Measurements from ENCODE around the gene MGAT3.

The MGAT3 gene

GRCh38 chr22:39527481-39527961, 70.7 kb downstream of the MGAT3 start:
- Histone ChIP-seq H3K36me3 (ENCODE audit: control insufficient read depth, insufficient read depth, low read length) (peaks cover 24% of the 10 kb centered on the region), H3K27me3 (ENCODE audit: control insufficient read depth, insufficient read depth, low read length, poor library complexity, severe bottlenecking) (no peaks in the 10 kb centered on the region), H3K4me1 (ENCODE audit: control insufficient read depth, insufficient read depth, low read length) (peaks cover 28% of the 10 kb centered on the region), H3K4me3 (ENCODE audit: insufficient read depth, low read depth, low read length) (no peak overlapping the region), H3K27ac (ENCODE audit: insufficient read depth, low read depth, low read length, poor library complexity, severe bottlenecking) (no peak overlapping the region), H3K9me3 (ENCODE audit: control insufficient read depth, low read length) (no peaks in the 10 kb centered on the region)
- WGBS, 2 experiments: 87 to 88% methylated on average over 6 of the region's 6 CpGs

DNA sequence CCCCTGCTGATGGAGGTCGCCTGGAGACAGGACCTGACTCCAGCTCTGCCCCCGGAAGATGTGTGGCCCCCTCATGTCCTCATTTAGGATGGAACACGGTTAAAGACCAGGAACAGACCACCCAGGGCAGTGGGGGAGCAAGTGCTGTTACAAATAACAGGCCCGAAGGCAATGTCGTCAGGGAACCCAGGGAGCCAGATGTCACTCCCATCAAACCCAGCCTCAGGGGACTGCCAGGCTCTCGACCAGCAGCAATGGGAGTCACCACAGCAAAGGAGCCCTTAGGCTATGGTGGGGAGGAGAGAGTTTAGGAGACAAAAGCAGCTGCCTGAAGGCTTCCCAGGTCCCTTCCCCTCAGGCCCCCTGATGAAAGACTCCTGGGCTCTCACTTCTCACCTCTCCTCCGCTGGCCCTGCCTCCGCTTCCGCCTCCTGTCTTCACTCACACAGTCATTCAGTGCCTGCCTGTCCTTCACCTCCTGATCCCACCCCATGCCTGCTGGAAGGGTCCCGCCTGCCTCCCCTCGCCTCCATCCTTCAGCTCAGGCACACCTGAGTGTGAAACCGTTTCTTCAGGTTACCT, 71.4 kb downstream of the MGAT3 start:
- WGBS, 2 experiments: 82 to 84% methylated on average over 12 of the region's 12 CpGs
- Histone ChIP-seq H3K4me3 (ENCODE audit: insufficient read depth, low read depth, low read length) (no peak overlapping the region), H3K9me3 (ENCODE audit: control insufficient read depth, low read length) (no peaks in the 10 kb centered on the region), H3K36me3 (ENCODE audit: control insufficient read depth, insufficient read depth, low read length) (peaks cover 17% of the 10 kb centered on the region), H3K27me3 (ENCODE audit: control insufficient read depth, insufficient read depth, low read length, poor library complexity, severe bottlenecking) (no peaks in the 10 kb centered on the region), H3K27ac (ENCODE audit: insufficient read depth, low read depth, low read length, poor library complexity, severe bottlenecking) (no peak overlapping the region), H3K4me1 (ENCODE audit: control insufficient read depth, insufficient read depth, low read length) (peaks cover 22% of the 10 kb centered on the region)

DNA sequence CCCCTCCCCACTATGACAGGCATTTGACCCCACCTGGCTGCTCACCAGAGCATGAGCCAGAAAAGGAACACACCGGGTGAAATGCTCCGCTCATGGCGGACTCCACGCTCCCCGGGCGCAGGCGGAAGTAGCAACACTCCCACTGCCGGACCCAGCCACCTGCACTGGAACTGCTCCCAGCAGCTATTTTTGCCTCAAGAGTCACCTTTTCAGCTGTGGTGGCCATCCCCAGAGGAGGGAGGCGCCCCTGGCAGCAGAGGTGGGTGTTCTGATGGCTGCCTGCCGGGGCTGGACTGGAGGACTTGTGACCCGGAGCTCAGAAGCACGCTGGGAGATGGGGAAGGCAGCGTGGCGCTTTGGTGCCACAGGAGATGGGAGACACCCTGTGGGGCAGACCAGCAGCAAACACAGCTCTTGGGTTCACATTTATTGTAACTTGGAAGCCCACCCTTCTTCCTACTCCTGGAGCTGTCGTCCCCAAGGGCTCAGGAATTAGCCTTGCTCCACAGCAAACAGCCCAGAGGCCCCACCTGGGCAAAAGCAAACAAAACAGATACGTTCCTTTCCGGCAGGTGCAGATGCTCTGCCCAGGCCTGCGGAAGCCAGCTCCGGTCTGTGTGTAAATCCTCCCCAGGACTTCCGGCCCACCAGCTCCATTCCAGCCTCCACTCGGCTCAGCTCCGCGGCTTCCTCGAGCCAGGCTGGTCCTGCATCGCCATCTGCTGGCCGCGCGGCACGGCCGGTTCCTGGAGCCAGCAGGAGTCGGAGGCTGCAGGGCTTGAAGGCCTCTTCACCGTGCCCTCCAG, 72.1 kb downstream of the MGAT3 start:
- Histone ChIP-seq H3K4me3 (ENCODE audit: insufficient read depth, low read depth, low read length) (no peak overlapping the region), H3K4me1 (ENCODE audit: control insufficient read depth, insufficient read depth, low read length) (peaks cover 19% of the 10 kb centered on the region), H3K9me3 (ENCODE audit: control insufficient read depth, low read length) (no peaks in the 10 kb centered on the region), H3K36me3 (ENCODE audit: control insufficient read depth, insufficient read depth, low read length) (peaks cover 13% of the 10 kb centered on the region), H3K27ac (ENCODE audit: insufficient read depth, low read depth, low read length, poor library complexity, severe bottlenecking) (no peak overlapping the region), H3K27me3 (ENCODE audit: control insufficient read depth, insufficient read depth, low read length, poor library complexity, severe bottlenecking) (no peaks in the 10 kb centered on the region)
- WGBS, 2 experiments: 48 to 49% methylated on average over 32 of the region's 32 CpGs

DNA sequence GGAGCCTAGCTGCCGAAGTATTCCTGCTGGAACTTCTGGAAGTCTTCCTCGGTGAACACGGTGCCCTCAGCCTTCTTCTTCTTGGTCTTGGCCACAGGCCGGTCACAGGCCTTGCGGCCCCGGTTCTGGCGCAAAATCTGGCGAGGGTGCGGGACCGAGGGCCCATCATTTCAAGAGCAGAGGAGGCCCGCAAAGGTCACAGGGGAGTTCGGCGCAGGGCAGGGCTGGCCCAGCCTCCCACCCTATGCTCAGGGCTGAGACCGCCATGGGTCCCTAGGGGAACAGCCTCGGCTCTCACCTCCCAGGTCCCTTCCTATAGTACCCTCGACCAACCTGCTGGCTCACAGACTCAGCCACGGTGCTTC, 72.7 kb downstream of the MGAT3 start:
- Histone ChIP-seq H3K4me3 (ENCODE audit: insufficient read depth, low read depth, low read length) (no peak overlapping the region), H3K9me3 (ENCODE audit: control insufficient read depth, low read length) (no peaks in the 10 kb centered on the region), H3K4me1 (ENCODE audit: control insufficient read depth, insufficient read depth, low read length) (peaks cover 19% of the 10 kb centered on the region), H3K27me3 (ENCODE audit: control insufficient read depth, insufficient read depth, low read length, poor library complexity, severe bottlenecking) (no peaks in the 10 kb centered on the region), H3K27ac (ENCODE audit: insufficient read depth, low read depth, low read length, poor library complexity, severe bottlenecking) (no peak overlapping the region), H3K36me3 (ENCODE audit: control insufficient read depth, insufficient read depth, low read length) (peaks cover 13% of the 10 kb centered on the region)
- 76% methylated on average over 17 of the region's 17 CpGs for WGBS, 2 experiments

DNA sequence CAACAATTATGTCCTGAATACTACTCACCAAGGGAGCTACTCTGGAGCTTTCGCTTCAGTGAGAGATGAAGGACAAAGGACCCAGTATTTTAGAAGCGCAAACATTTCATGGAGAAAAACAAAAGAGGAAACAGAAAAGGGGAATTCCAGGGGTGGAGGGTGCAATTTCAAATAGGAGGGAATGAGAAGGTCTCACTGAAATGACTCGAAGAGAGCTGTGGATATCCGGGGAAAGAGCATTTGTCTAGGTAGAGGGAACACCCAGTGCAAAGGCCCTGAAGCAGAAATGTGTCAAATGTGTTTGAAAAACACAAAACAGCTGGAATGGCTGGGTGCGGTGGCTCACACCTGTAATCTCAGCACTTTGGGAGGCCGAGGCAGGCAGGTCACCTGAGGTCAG, 73.3 kb downstream of the MGAT3 start:
- 90 to 97% methylated on average over 6 of the region's 6 CpGs for WGBS, 2 experiments
- peaks cover 25% of the 10 kb centered on the region for H3K4me1 ChIP-seq (ENCODE audit: control insufficient read depth, insufficient read depth, low read length)
- H3K9me3 ChIP-seq (ENCODE audit: control insufficient read depth, low read length): no peaks in the 10 kb centered on the region
- no peak overlapping the region for H3K4me3 ChIP-seq (ENCODE audit: insufficient read depth, low read depth, low read length)
- no peak overlapping the region for H3K27ac ChIP-seq (ENCODE audit: insufficient read depth, low read depth, low read length, poor library complexity, severe bottlenecking)
- peaks cover 10% of the 10 kb centered on the region for H3K36me3 ChIP-seq (ENCODE audit: control insufficient read depth, insufficient read depth, low read length)
- H3K27me3 ChIP-seq (ENCODE audit: control insufficient read depth, insufficient read depth, low read length, poor library complexity, severe bottlenecking): no peaks in the 10 kb centered on the region

GRCh38 chr22:39530692-39531331, 74.0 kb downstream of the MGAT3 start:
- Histone ChIP-seq H3K4me3 (ENCODE audit: insufficient read depth, low read depth, low read length) (no peak overlapping the region), H3K27ac (ENCODE audit: insufficient read depth, low read depth, low read length, poor library complexity, severe bottlenecking) (no peak overlapping the region), H3K9me3 (ENCODE audit: control insufficient read depth, low read length) (no peaks in the 10 kb centered on the region), H3K4me1 (ENCODE audit: control insufficient read depth, insufficient read depth, low read length) (peaks cover 29% of the 10 kb centered on the region), H3K36me3 (ENCODE audit: control insufficient read depth, insufficient read depth, low read length) (peaks cover 6% of the 10 kb centered on the region), H3K27me3 (ENCODE audit: control insufficient read depth, insufficient read depth, low read length, poor library complexity, severe bottlenecking) (no peaks in the 10 kb centered on the region)
- 77% methylated on average over 9 of the region's 9 CpGs for WGBS, 2 experiments

DNA sequence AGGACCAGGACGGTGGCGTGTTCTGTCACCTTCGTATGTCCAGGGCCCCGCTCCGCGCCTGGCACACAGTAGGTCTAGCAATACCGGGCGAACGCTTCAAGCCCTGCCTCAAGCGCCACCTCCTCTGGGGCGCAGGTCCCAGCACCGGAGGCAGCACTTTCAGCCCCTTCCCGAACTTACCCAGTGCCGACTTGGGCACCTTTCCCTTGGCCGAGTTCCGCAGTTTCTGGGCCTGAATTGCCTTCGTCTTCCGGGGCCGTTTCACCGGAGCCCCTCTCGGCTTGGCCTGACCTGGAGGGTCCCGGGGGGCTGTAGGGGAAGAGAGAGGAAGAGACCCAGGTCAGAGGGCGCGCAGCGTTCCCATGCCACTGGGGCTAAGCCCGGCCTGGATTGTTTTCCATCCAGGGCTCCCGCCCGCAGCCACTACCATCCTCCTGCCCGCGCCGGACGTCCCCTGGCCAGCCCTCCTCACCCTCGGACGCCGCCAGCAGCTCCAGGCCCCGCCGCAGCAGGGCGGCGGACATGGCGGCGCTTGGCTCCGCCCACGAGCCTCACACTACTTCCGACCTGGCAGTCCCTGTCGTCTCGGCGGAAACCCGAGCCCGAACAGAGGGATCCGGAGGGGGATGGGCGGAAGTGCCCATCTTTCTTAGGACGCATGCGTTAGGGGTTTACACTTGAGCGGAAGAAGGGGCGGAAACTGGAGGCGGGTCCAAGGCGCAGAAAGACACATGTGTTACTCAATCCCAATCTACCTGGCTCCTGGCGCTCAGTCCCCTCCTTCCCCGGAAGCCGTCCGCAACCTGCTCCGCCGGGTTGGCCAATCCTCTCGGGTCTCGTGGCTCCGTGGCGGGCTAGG, 75.6 kb downstream of the MGAT3 start, which contains the start of gene RPS19BP1:
TSS of gene RPS19BP1 (minus strand) at position 534 of the 859 bp plus-strand sequence. CDS start at position 524, 10 bp downstream.
- H3K9me3 ChIP-seq (ENCODE audit: control insufficient read depth, low read length): no peaks in the 10 kb centered on the region
- H3K4me3 ChIP-seq (ENCODE audit: insufficient read depth, low read depth, low read length): peak within 1 kb of the TSS; percentile 100
- peaks cover 29% of the 10 kb centered on the region for H3K4me1 ChIP-seq (ENCODE audit: control insufficient read depth, insufficient read depth, low read length)
- no peak within 1 kb of the TSS for H3K27ac ChIP-seq (ENCODE audit: insufficient read depth, low read depth, low read length, poor library complexity, severe bottlenecking)
- 1% methylated on average over 67 of the region's 67 CpGs for WGBS, 2 experiments
- no peaks in the 10 kb centered on the region for H3K27me3 ChIP-seq (ENCODE audit: control insufficient read depth, insufficient read depth, low read length, poor library complexity, severe bottlenecking)
- peaks cover 6% of the 10 kb centered on the region for H3K36me3 ChIP-seq (ENCODE audit: control insufficient read depth, insufficient read depth, low read length)

DNA sequence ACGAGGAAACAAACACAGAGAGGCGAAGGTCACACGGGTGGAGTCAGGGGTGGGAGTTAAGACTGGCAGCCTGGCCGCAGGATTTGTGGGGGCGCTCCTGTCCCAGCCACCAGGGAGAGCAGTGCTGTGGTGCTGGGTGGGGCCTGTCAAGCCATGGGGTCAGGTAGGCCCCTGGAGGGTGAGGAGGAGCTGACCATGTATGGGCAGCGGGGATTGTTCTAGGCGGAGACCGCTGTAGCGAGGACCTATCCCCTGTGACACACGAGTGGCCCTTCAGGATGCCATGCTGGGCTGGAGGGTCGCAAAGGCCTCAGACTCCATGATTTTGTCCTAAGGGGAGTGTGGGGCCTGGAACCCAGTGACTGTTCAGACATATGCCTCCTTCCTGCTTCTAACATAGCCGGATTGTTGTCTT, 77.3 kb downstream of the MGAT3 start:
- H3K4me3 ChIP-seq (ENCODE audit: insufficient read depth, low read depth, low read length): no peak overlapping the region
- H3K36me3 ChIP-seq (ENCODE audit: control insufficient read depth, insufficient read depth, low read length): peaks cover 6% of the 10 kb centered on the region
- H3K27me3 ChIP-seq (ENCODE audit: control insufficient read depth, insufficient read depth, low read length, poor library complexity, severe bottlenecking): no peaks in the 10 kb centered on the region
- no peaks in the 10 kb centered on the region for H3K9me3 ChIP-seq (ENCODE audit: control insufficient read depth, low read length)
- H3K27ac ChIP-seq (ENCODE audit: insufficient read depth, low read depth, low read length, poor library complexity, severe bottlenecking): no peak overlapping the region
- H3K4me1 ChIP-seq (ENCODE audit: control insufficient read depth, insufficient read depth, low read length): peaks cover 24% of the 10 kb centered on the region
- WGBS, 2 experiments: 87 to 89% methylated on average over 12 of the region's 12 CpGs

- Histone ChIP-seq H3K9me3 (ENCODE audit: control insufficient read depth, low read length) (no peaks in the 10 kb centered on the region), H3K36me3 (ENCODE audit: control insufficient read depth, insufficient read depth, low read length) (peaks cover 6% of the 10 kb centered on the region), H3K27ac (ENCODE audit: insufficient read depth, low read depth, low read length, poor library complexity, severe bottlenecking) (no peak overlapping the region), H3K27me3 (ENCODE audit: control insufficient read depth, insufficient read depth, low read length, poor library complexity, severe bottlenecking) (no peaks in the 10 kb centered on the region), H3K4me1 (ENCODE audit: control insufficient read depth, insufficient read depth, low read length) (peaks cover 24% of the 10 kb centered on the region), H3K4me3 (ENCODE audit: insufficient read depth, low read depth, low read length) (peak overlapping the region; percentile 4)
- 12 to 13% methylated on average over 41 of the region's 41 CpGs for WGBS, 2 experiments
Observed at GRCh38 chr22:39534591-39535356, 78.0 kb downstream of the MGAT3 start.
